ENCODE data around the gene ADGRL1. TPM values are rescaled to one million over a fixed set of nuclear protein-coding genes. Genes with fewer than 3 reads are reported as not detected.
"Not testable (repeated sequence)": the region's sequence is repeated elsewhere in the genome, so short reads cannot be mapped to it uniquely, and the experiment has no call there.

Gene ADGRL1
- total and polyA plus RNA-seq, 2 of the 8 experiments (the other 6 are each of a cell fraction or from before 2014, with no cell fraction given), result 95.6 to 112 TPM

DNA sequence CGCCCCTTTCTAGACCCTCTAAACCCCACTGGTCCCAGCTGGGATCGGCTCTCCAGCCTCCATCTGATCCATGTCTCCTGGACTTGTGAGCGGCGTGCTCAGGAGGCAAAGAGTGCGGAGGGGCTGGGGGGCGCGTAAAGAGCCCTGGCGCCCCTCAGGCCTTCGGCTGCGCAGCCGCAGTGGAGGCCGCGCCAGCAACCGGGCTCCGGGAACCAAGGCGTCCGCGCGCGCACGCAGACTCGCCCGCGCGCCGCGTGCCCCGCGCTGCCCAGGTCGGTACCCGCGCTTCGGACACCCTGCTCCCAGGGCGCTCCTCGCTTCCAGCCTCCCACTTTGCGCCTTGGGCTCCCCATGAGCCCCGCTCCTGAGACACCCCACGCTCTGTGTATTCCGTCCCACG lies 3.4 kb upstream of the ADGRL1 start:
- 45% methylated on average over 29 of the region's 40 CpGs; no CpG with 5 or more reads in 1 of the 2 experiments for WGBS, 2 experiments (ENCODE audit: extremely low coverage in 1 of 2, insufficient coverage in 1 of 2, insufficient read length in 1 of 2, insufficient replicate concordance in 2 of 2, low coverage in 1 of 2, low lambda C conversion rate in 2 of 2, missing lambda C conversion rate in 1 of 2)
- not testable (repeated sequence) for FAIRE-seq
- H3K4me2 ChIP-seq (ENCODE audit: insufficient read depth in 1 of 2, low read depth in 2 of 2, low read length in 2 of 2), result peak overlapping the region; percentile 58 to 65

More for the DNA sequence above, 3.4 kb upstream of the ADGRL1 start:
- H3K14ac ChIP-seq (ENCODE audit: insufficient read length); H2BK20ac ChIP-seq (ENCODE audit: low read length); H3K36me3 ChIP-seq (ENCODE audit: control insufficient read depth in 2 of 4, insufficient read depth in 4 of 4, low read length in 3 of 4); DNase-seq (ENCODE audit: low read depth in 1 of 2, low spot score in 2 of 2); H3K27me3 ChIP-seq (replicated peaks in 1 of 4; ENCODE audit: control insufficient read depth in 3 of 4, extremely low read depth in 1 of 4, insufficient read depth in 3 of 4, low read length in 3 of 4); H3K23ac ChIP-seq (ENCODE audit: insufficient read length); H2AK5ac ChIP-seq (ENCODE audit: low read depth, low read length); H3K56ac ChIP-seq (replicated peaks; ENCODE audit: insufficient read length, low read depth, low read length); H2BK120ac ChIP-seq (replicated peaks; ENCODE audit: low read depth, low read length); H3K79me1 ChIP-seq (ENCODE audit: low read depth, low read length); H3K27ac ChIP-seq (ENCODE audit: low read depth, low read length); H3K18ac ChIP-seq (ENCODE audit: extremely low read depth, low read length); H3K9me3 ChIP-seq (ENCODE audit: insufficient read depth in 2 of 2, low read depth in 1 of 2, low read length in 1 of 2); H3K9ac ChIP-seq (replicated peaks in 1 of 4; ENCODE audit: extremely low read depth in 1 of 4, low read depth in 3 of 4, low read length in 3 of 4); H4K8ac ChIP-seq (ENCODE audit: extremely low read depth, insufficient read depth, low read length); H2BK12ac ChIP-seq (ENCODE audit: low read depth, low read length); H3K23me2 ChIP-seq (ENCODE audit: low read depth, low read length); H4K91ac ChIP-seq (replicated peaks; ENCODE audit: insufficient read length, low read length); H2BK15ac ChIP-seq (ENCODE audit: low read length); H4K5ac ChIP-seq (ENCODE audit: insufficient read length, low read depth, low read length); H2BK5ac ChIP-seq (ENCODE audit: low read depth, low read length); H3K4ac ChIP-seq (replicated peaks; ENCODE audit: insufficient read length, low read depth, low read length); H4K20me1 ChIP-seq (replicated peaks in 1 of 2; ENCODE audit: control insufficient read depth in 1 of 2, insufficient read depth in 2 of 2, low read length in 2 of 2); H2AFZ ChIP-seq (ENCODE audit: low read length): not testable (repeated sequence)
- POLR2A ChIA-PET (ENCODE audit: partially characterized antibody), result interaction anchor here (1.0 kb wide), 1 partner anchor 79 kb away, joined by 3 read pairs; no protein-coding TSS in a partner anchor
- TF ChIP-seq NRF1 (IDR thresholded peaks at IDR 0.05; ENCODE audit: low read depth, low read length) (peak; percentile 43; the same call in 1 of the 2 replicates), KDM4A (IDR thresholded peaks at IDR 0.05; ENCODE audit: low read depth, low read length, severe bottlenecking) (peak; percentile 35)
- CTCF ChIA-PET (ENCODE audit: partially characterized antibody), result interaction anchor here (1.3 to 1.4 kb wide), 3 partner anchors 8 to 13 kb away, joined by 3 to 7 read pairs (median 5); no protein-coding TSS in a partner anchor
- Histone ChIP-seq H3K4me1 (replicated peaks in 1 of 4; ENCODE audit: control insufficient read depth in 3 of 4, insufficient read depth in 4 of 4, low read length in 3 of 4) (peaks cover 0 to 12% (median 3%) of the 10 kb centered on the region in 4 experiments; a peak in 5 of 7 replicates), H3K4me3 (ENCODE audit: extremely low read depth in 1 of 4, insufficient read depth in 2 of 4, low read depth in 3 of 4, low read length in 4 of 4) (peak overlapping the region; percentile 15 to 54 (median 24); a peak in 7 of 8 replicates), H3K79me2 (ENCODE audit: control insufficient read depth in 1 of 2, insufficient read depth in 2 of 2, low read length in 2 of 2) (peaks cover 6 to 12% of the 10 kb centered on the region in 2 experiments)
